ENCODE results near the gene FKBP15.
"Not testable (repeated sequence)": the region's sequence is repeated elsewhere in the genome, so short reads cannot be mapped to it uniquely, and the experiment has no call there.

Gene FKBP15

DNA sequence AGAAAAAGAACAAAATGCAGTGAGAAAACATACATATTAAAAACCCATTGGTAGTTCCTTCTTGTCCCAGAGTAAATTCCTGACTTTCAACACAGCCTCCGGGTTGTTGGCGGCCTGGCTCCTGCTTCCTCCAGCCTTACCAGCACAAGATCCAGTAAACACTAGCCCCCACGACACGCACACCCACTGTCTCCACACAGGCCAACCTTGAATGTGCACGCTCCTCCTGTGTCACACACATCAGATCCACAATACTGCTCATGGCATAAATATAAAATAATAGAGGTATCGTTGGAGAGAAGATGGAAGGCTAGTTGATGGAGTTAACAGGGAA is 72.7 kb downstream of the FKBP15 start:
- no peak for DNase-seq

DNA sequence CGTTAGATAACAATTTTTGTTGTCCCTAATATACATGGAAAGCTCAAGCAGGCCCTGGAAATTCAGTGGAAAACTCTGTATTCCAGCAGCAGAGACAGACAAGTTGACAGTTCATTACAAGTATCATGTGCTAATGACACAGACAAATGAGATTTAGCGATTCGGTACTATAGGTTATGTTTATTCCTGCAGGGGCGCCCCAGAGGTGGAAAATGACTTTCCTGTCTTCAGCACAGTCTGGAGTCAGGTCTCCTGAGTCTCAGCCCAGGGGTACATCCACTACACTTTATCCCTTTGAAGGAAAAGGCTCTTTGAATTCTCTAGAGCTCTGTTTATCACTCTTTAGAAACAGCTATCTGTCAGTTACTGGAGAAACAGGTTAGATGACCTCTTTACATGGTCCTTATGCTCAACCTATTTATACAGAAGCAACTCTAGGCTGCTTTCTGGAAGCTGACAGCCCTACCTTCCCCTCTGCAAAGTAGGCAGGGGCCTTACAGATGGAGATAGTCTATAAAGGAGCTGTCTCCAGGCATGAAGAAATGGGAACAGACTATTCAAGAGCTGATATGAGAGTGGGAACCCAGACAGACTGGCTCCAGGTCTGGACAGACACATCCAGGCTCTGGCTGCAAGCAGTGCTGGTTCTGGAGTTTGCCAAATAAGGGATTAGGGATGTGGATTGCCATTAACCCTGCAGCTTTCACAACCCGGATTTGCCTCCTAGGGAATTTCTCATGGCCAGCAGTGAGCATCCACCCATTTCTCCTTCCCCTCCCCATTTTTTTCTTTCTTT is 77.4 kb downstream of the FKBP15 start:
- no peak for DNase-seq

- not testable (repeated sequence) for DNase-seq
Measured at GRCh38 chr9:113140896-113141295, 80.2 kb downstream of the FKBP15 start.

- no peak for DNase-seq
Measured at GRCh38 chr9:113139953-113140352, 81.1 kb downstream of the FKBP15 start.

GRCh38 chr9:113139225-113139829 is 81.8 kb downstream of the FKBP15 start:
- no peak for DNase-seq

GRCh38 chr9:113138760-113139159 is 82.3 kb downstream of the FKBP15 start:
- DNase-seq = no peak

- no peak for DNase-seq
Measured at GRCh38 chr9:113137196-113138168, 83.6 kb downstream of the FKBP15 start.

DNA sequence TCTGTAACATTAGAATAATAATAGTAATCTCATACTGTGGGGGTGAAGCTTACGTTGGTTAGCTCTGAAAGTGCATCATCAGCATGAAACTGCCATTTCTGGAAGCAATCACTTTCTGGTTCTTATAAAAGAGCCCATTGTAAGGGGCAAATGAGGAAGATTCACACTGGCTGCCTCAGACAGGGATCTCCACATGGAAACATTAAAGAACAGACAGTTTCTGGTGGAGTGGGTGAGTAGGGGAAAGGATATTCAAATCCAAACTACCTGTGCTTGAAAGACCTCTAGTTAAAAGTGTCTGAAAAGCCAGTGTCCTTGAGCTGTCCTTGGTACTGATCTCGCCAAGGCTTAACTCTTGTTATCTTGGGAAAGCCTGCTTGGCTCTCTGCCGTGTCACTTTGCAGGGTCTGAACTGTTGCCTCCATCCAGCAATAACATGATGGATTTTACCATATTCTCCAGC is 89.4 kb downstream of the FKBP15 start:
- no peak for DNase-seq

DNA sequence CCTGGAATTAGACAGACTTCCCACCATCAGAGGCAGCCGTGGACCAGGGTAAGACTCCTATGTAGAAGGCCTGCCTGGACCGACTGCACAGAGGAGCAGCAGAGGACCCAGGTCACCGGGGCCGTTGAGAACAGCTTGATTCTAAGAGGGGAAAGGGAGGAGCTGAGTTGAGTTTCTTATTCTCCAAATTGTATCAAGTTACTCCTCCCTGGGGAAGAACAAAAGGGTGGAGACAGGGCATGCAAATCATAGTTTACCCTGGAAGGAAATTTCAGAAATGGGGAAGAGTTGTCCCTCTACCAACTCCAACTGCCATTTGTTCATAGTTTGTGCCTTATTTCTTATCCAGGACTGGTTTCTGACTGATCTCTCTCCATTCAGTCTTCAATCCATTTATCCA is 91.2 kb downstream of the FKBP15 start:
- no peak for DNase-seq

- DNase-seq = no peak
Measured at GRCh38 chr9:113129466-113129865, 91.6 kb downstream of the FKBP15 start.

GRCh38 chr9:113125386-113126035 is 95.6 kb downstream of the FKBP15 start:
- DNase-seq = no peak

- DNase-seq = not testable (repeated sequence)
Measured at GRCh38 chr9:113118829-113119228, 102.2 kb downstream of the FKBP15 start.

Data from stimulated activated CD4-positive, alpha-beta T cell treated with anti-CD3 and anti-CD28 coated beads, Interleukin-4, amount 100 ng/mL, for 24 hours (primary cell).